Smooth muscle cell (in vitro differentiated cells): ENCODE data around the gene CLEC19A. TPM values are rescaled to one million over a fixed set of nuclear protein-coding genes. Genes with fewer than 3 reads are reported as not detected.

ENCODE experiments used
- DNase-seq: peaks from one replicate; lab custom pipeline; 2025; ENCODE audit not compliant: unreplicated experiment; lab: John Stamatoyannopoulos, UW
- H2AFZ ChIP-seq: fragments of 200-600 bp; sonication (generic); 2 replicates; pipeline ENCODE4 v1.6.0; 2016; ENCODE audit warnings: antibody characterized with exemption, low read depth, mild to moderate bottlenecking
- H3F3A ChIP-seq: fragments of 200-600 bp; sonication (generic); 2 replicates; pipeline ENCODE4 v1.6.0; 2017; ENCODE audit warnings: antibody characterized with exemption, low read depth
- H3K27ac ChIP-seq: fragments of 200-600 bp; sonication (generic); 2 replicates; pipeline ENCODE4 v1.5.1; 2016; ENCODE audit warnings: low read depth, mild to moderate bottlenecking
- H3K27me3 ChIP-seq: fragments of 200-600 bp; sonication (generic); 2 replicates; pipeline ENCODE4 v1.6.1; 2016; ENCODE audit warnings: low read depth, mild to moderate bottlenecking
- H3K36me3 ChIP-seq: fragments of 200-600 bp; sonication (generic); 2 replicates; pipeline ENCODE4 v1.5.1; 2016; ENCODE audit warnings: low read depth
- H3K4me1 ChIP-seq: fragments of 200-600 bp; sonication (generic); 2 replicates; pipeline ENCODE4 v1.5.1; 2016; ENCODE audit warnings: low read depth
- H3K4me2 ChIP-seq: fragments of 200-600 bp; sonication (generic); 2 replicates; pipeline ENCODE4 v1.6.0; 2016; ENCODE audit warnings: mild to moderate bottlenecking
- H3K4me3 ChIP-seq: fragments of 200-600 bp; sonication (generic); 2 replicates; pipeline ENCODE4 v1.5.1; 2016; ENCODE audit warnings: mild to moderate bottlenecking
- H3K79me2 ChIP-seq: fragments of 200-600 bp; sonication (generic); 2 replicates; pipeline ENCODE4 v1.6.0; 2016; ENCODE audit warnings: low read depth, mild to moderate bottlenecking
- H3K9ac ChIP-seq: fragments of 200-600 bp; sonication (generic); 2 replicates; pipeline ENCODE4 v1.6.0; 2016; ENCODE audit warnings: low read depth
- H3K9me3 ChIP-seq: fragments of 200-600 bp; sonication (generic); replicated peaks from 2 replicates; pipeline ENCODE4 v1.5.1; 2016; ENCODE audit warnings: low read depth
- H4K20me1 ChIP-seq: fragments of 200-600 bp; sonication (generic); 2 replicates; pipeline ENCODE4 v1.6.0; 2016; ENCODE audit warnings: low read depth
- CTCF ChIP-seq: fragments of 200-600 bp; sonication (generic); IDR thresholded peaks from 2 replicates; pipeline ENCODE4 v1.5.1; 2017; ENCODE audit warnings: borderline replicate concordance, mild to moderate bottlenecking, antibody characterized with exemption; ENCODE audit not compliant: insufficient read depth, poor library complexity, severe bottlenecking
- WGBS: methylation state at CpG from one replicate; pipeline ENCODE4 v1.1.7; 2016; ENCODE audit warnings: low lambda C conversion rate; 5-methylcytosine and 5-hydroxymethylcytosine counted together
- polyA plus RNA-seq: library from polyadenylated mRNA; unstranded; fragments of >200 nt; fragmentation: Nextera tagmentation; extraction: Ambion mirVana; gene quantifications from 2 replicates; pipeline ENCODE4 v1.2.1, GENCODE V29; 2016
- total RNA-seq: library from RNA; depleted of rRNA; stranded (reverse); fragments of >200 nt; gene quantifications from 2 replicates; pipeline ENCODE4 v1.2.3, GENCODE V29; 2014

The CLEC19A gene
- total and polyA plus RNA-seq, 2 experiments from 2014 or later = not detected

- H3K4me3 ChIP-seq = no peak overlapping the region
- no peak for TF ChIP-seq CTCF
- H3K36me3 ChIP-seq = no peaks in the 10 kb centered on the region
- no peak for DNase-seq
- no peaks in the 10 kb centered on the region for H3K9me3 ChIP-seq
- H3K4me2 ChIP-seq = no peak overlapping the region
- H3K9ac ChIP-seq = no peak overlapping the region
- H3K27ac ChIP-seq = no peak overlapping the region
- no peaks in the 10 kb centered on the region for H3F3A ChIP-seq
- H3K27me3 ChIP-seq = no peaks in the 10 kb centered on the region
- peaks cover 52% of the 10 kb centered on the region for H3K4me1 ChIP-seq
- WGBS = 98% methylated on average over 7 of the region's 7 CpGs
- H2AFZ ChIP-seq = no peak overlapping the region
- no peaks in the 10 kb centered on the region for H4K20me1 ChIP-seq
- H3K79me2 ChIP-seq = no peaks in the 10 kb centered on the region
These were observed 3.6 kb downstream of the CLEC19A start for GRCh38 chr16:19288872-19289799.

- H3F3A ChIP-seq = no peaks in the 10 kb centered on the region
- H3K4me1 ChIP-seq = peaks cover 56% of the 10 kb centered on the region
- no peak overlapping the region for H3K9ac ChIP-seq
- no peak overlapping the region for H3K4me2 ChIP-seq
- TF ChIP-seq CTCF = no peak
- H3K27me3 ChIP-seq = no peaks in the 10 kb centered on the region
- H4K20me1 ChIP-seq = no peaks in the 10 kb centered on the region
- WGBS = 68% methylated on average over 7 of the region's 7 CpGs
- no peak for DNase-seq
- no peak overlapping the region for H3K27ac ChIP-seq
- H2AFZ ChIP-seq = no peak overlapping the region
- no peaks in the 10 kb centered on the region for H3K36me3 ChIP-seq
- H3K9me3 ChIP-seq = no peaks in the 10 kb centered on the region
- no peak overlapping the region for H3K4me3 ChIP-seq
- H3K79me2 ChIP-seq = no peaks in the 10 kb centered on the region
These were observed 4.4 kb downstream of the CLEC19A start for GRCh38 chr16:19289811-19290485.

GRCh38 chr16:19290860-19291259, 5.3 kb downstream of the CLEC19A start:
- DNase-seq = no peak
- no peak overlapping the region for H2AFZ ChIP-seq
- H3K4me2 ChIP-seq = no peak overlapping the region
- no peak overlapping the region for H3K27ac ChIP-seq
- H3K4me1 ChIP-seq = peaks cover 56% of the 10 kb centered on the region
- no peaks in the 10 kb centered on the region for H3F3A ChIP-seq
- no peak overlapping the region for H3K4me3 ChIP-seq
- H3K27me3 ChIP-seq = no peaks in the 10 kb centered on the region
- WGBS = 88% methylated on average over 2 of the region's 2 CpGs
- no peaks in the 10 kb centered on the region for H3K36me3 ChIP-seq
- H3K9me3 ChIP-seq = no peaks in the 10 kb centered on the region
- no peak overlapping the region for H3K9ac ChIP-seq
- H3K79me2 ChIP-seq = no peaks in the 10 kb centered on the region
- H4K20me1 ChIP-seq = no peaks in the 10 kb centered on the region
- TF ChIP-seq CTCF = no peak
